ENCODE results near the gene PTP4A1.

- TF ChIP-seq CTCF (conservative IDR thresholded peaks at IDR 0.05) (no peak), ZFX (IDR thresholded peaks at IDR 0.05) (no peak)
Observed at GRCh38 chr6:63580704-63580961, 8.4 kb downstream of the PTP4A1 start.
